Mammary epithelial cell (primary cell): Measurements from ENCODE around the gene SHISA3.

Experiments
- CTCF ChIP-seq, 2 donors: IDR thresholded peaks in 1 of 2; conservative IDR thresholded peaks in 1 of 2; 2 replicates each; pipeline ENCODE4 v1.5.1; 2011 to 2012; ENCODE audit warnings: inconsistent platforms in 2 of 2, low read length in 2 of 2, mild to moderate bottlenecking in 2 of 2, control low read depth in 1 of 2, low read depth in 1 of 2; ENCODE audit not compliant: insufficient read depth in 1 of 2; ENCODE audit errors: extremely low read depth in 1 of 2
- EZH2 ChIP-seq: IDR thresholded peaks from 2 replicates; pipeline ENCODE4 v1.6.1; 2012; ENCODE audit warnings: low read length, inconsistent platforms, borderline replicate concordance

GRCh38 chr4:42440083-42440482 lies 42.8 kb downstream of the SHISA3 start:
- TF ChIP-seq CTCF (conservative IDR thresholded peaks at IDR 0.05 in 1 of 2, IDR thresholded peaks at IDR 0.05 in 1 of 2; ENCODE audit: extremely low read depth in 1 of 2, insufficient read depth in 1 of 2, low read depth in 1 of 2, low read length in 2 of 2) (no peak), EZH2 (no peak)
